HFFc6 (cell line): ENCODE measurements around the gene GPSM1. TPM values are rescaled to one million over a fixed set of nuclear protein-coding genes. Genes with fewer than 3 reads are reported as not detected.

Experiments used
- DNase-seq: peaks from one replicate; pipeline ENCODE4 v3.0.0-alpha.2; 2018
- H3K27ac Mint-ChIP-seq: 2 replicates; pipeline ENCODE4 v1.8.0; 2020; ENCODE audit warnings: mild to moderate bottlenecking, mixed read lengths
- H3K27me3 Mint-ChIP-seq: 2 replicates; pipeline ENCODE4 v1.8.0; 2021; ENCODE audit warnings: mild to moderate bottlenecking, moderate library complexity, mixed read lengths; ENCODE audit not compliant: insufficient read depth
- H3K36me3 Mint-ChIP-seq: 2 replicates; pipeline ENCODE4 v1.8.0; 2021; ENCODE audit warnings: low read depth, mixed read lengths
- H3K4me1 Mint-ChIP-seq: 2 replicates; pipeline ENCODE4 v1.8.0; 2020; ENCODE audit warnings: low read depth, mixed read lengths
- H3K4me3 Mint-ChIP-seq: 2 replicates; pipeline ENCODE4 v1.8.0; 2020; ENCODE audit warnings: mild to moderate bottlenecking, moderate library complexity, mixed read lengths
- H3K9me3 Mint-ChIP-seq: 2 replicates; pipeline ENCODE4 v1.8.0; 2020; ENCODE audit warnings: mild to moderate bottlenecking, mixed read lengths
- CTCF ChIP-seq: fragments of 200-600 bp; sonication (generic); IDR thresholded peaks from 2 replicates; pipeline ENCODE4 v1.5.0; 2021; ENCODE audit warnings: antibody characterized with exemption, mild to moderate bottlenecking
- total RNA-seq, 6 experiments: library from RNA; stranded (reverse); fragmentation: NEBNext Ultra II Directional; extraction: Animal tissue kit (Norgen Biotek cat#: 25700); gene quantifications; 2 replicates in 1 of 6; 3 replicates in 5 of 6; pipeline ENCODE4 v1.2.3, GENCODE V29; 2021

Gene GPSM1
- total RNA-seq, 6 experiments from 2014 or later, result 50.9 to 60.2 (median 55.0) TPM

GRCh38 chr9:136362450-136362784 is 35.1 kb downstream of the GPSM1 start:
- H3K27me3 Mint-ChIP-seq, result peaks cover 24% of the 10 kb centered on the region
- DNase-seq, result no peak
- peak overlapping the region; percentile 87 for H3K27ac Mint-ChIP-seq
- H3K9me3 Mint-ChIP-seq, result no peaks in the 10 kb centered on the region
- peak overlapping the region; percentile 85 for H3K4me3 Mint-ChIP-seq
- H3K36me3 Mint-ChIP-seq, result no peaks in the 10 kb centered on the region
- H3K4me1 Mint-ChIP-seq, result peaks cover 23% of the 10 kb centered on the region
- TF ChIP-seq CTCF, result no peak

- no peaks in the 10 kb centered on the region for H3K36me3 Mint-ChIP-seq
- H3K27me3 Mint-ChIP-seq, result peaks cover 24% of the 10 kb centered on the region
- peak; percentile 98 for TF ChIP-seq CTCF
- no peaks in the 10 kb centered on the region for H3K9me3 Mint-ChIP-seq
- peak within 1 kb of the TSS; percentile 87 for H3K27ac Mint-ChIP-seq
- H3K4me3 Mint-ChIP-seq, result peak within 1 kb of the TSS; percentile 85
- peaks cover 23% of the 10 kb centered on the region for H3K4me1 Mint-ChIP-seq
- peak; percentile 87 for DNase-seq
These were observed 36.0 kb downstream of the GPSM1 start, which contains the start of gene DNLZ for GRCh38 chr9:136363106-136363948. Gene DNLZ (minus strand): TSS chr9:136363744. CDS start chr9:136363714, 30 bp downstream.

GRCh38 chr9:136363949-136364748 is 36.8 kb downstream of the GPSM1 start:
- H3K9me3 Mint-ChIP-seq, result no peaks in the 10 kb centered on the region
- peak overlapping the region; percentile 41 for H3K4me3 Mint-ChIP-seq
- no peak for DNase-seq
- H3K27me3 Mint-ChIP-seq, result peaks cover 24% of the 10 kb centered on the region
- TF ChIP-seq CTCF, result peak; percentile 36
- H3K36me3 Mint-ChIP-seq, result no peaks in the 10 kb centered on the region
- H3K4me1 Mint-ChIP-seq, result peaks cover 23% of the 10 kb centered on the region
- H3K27ac Mint-ChIP-seq, result no peak overlapping the region

GRCh38 chr9:136364942-136365774 is 37.8 kb downstream of the GPSM1 start:
- Mint-ChIP-seq H3K9me3 (no peaks in the 10 kb centered on the region), H3K4me3 (no peak overlapping the region; the same call in 1 of the 2 replicates), H3K4me1 (peaks cover 23% of the 10 kb centered on the region), H3K27me3 (peaks cover 24% of the 10 kb centered on the region), H3K36me3 (no peaks in the 10 kb centered on the region), H3K27ac (no peak overlapping the region; the same call in 1 of the 2 replicates)
- no peak for DNase-seq
- no peak for TF ChIP-seq CTCF

GRCh38 chr9:136365775-136366222 is 38.5 kb downstream of the GPSM1 start:
- Mint-ChIP-seq H3K27me3 (peaks cover 20% of the 10 kb centered on the region), H3K36me3 (no peaks in the 10 kb centered on the region), H3K27ac (no peak overlapping the region), H3K9me3 (no peaks in the 10 kb centered on the region), H3K4me1 (peaks cover 20% of the 10 kb centered on the region), H3K4me3 (no peak overlapping the region; the same call in 1 of the 2 replicates)
- DNase-seq, result no peak
- no peak for TF ChIP-seq CTCF
